WTC11 (cell line): ENCODE results near the gene PCDH7.

Source experiments
- CREM ChIP-seq: sonication (generic); formaldehyde crosslinking; IDR thresholded peaks from 2 replicates; pipeline ENCODE4 v1.8.1; 2022; ENCODE audit warnings: mild to moderate bottlenecking, missing genetic modification reagents, moderate library complexity
- CTCF ChIP-seq: fragments of 200-600 bp; IDR thresholded peaks from 2 replicates; pipeline ENCODE4 v1.8.0; 2022; ENCODE audit warnings: antibody characterized with exemption
- ESRRA ChIP-seq: sonication (generic); formaldehyde crosslinking; IDR thresholded peaks from 2 replicates; pipeline ENCODE4 v1.8.1; 2022; ENCODE audit warnings: mild to moderate bottlenecking, missing genetic modification reagents, borderline replicate concordance
- ETV6 ChIP-seq: sonication (generic); formaldehyde crosslinking; IDR thresholded peaks from 2 replicates; pipeline ENCODE4 v1.8.1; 2022; ENCODE audit warnings: mild to moderate bottlenecking, missing genetic modification reagents
- FOXJ3 ChIP-seq: sonication (generic); formaldehyde crosslinking; IDR thresholded peaks from 2 replicates; pipeline ENCODE4 v1.9.0; 2021; ENCODE audit warnings: missing genetic modification reagents, mild to moderate bottlenecking, borderline replicate concordance
- GRHL2 ChIP-seq: fragments of 250-450 bp; sonication (Bioruptor Pico); IDR thresholded peaks from 2 replicates; pipeline ENCODE4 v1.8.0; 2022; ENCODE audit warnings: mild to moderate bottlenecking, moderate library complexity; ENCODE audit not compliant: insufficient replicate concordance, severe bottlenecking
- HMGA2 ChIP-seq: fragments of 250-450 bp; sonication (Bioruptor Pico); IDR thresholded peaks from 2 replicates; pipeline ENCODE4 v1.4.0; 2021; ENCODE audit warnings: mild to moderate bottlenecking, moderate library complexity
- NFYB ChIP-seq: sonication (generic); formaldehyde crosslinking; conservative IDR thresholded peaks from 2 replicates; pipeline ENCODE4 v1.8.0; 2022; ENCODE audit warnings: low read depth, missing genetic modification reagents
- NR1H2 ChIP-seq: sonication (generic); formaldehyde crosslinking; IDR thresholded peaks from 2 replicates; pipeline ENCODE4 v1.9.0; 2021; ENCODE audit warnings: mild to moderate bottlenecking, moderate library complexity, missing genetic modification reagents
- PREB ChIP-seq: sonication (generic); formaldehyde crosslinking; IDR thresholded peaks from 2 replicates; pipeline ENCODE4 v1.8.1; 2022; ENCODE audit warnings: mild to moderate bottlenecking, missing genetic modification reagents, moderate library complexity, borderline replicate concordance
- RORB ChIP-seq: fragments of 250-450 bp; sonication (Bioruptor Pico); IDR thresholded peaks from 2 replicates; pipeline ENCODE4 v1.9.0; 2021; ENCODE audit warnings: mild to moderate bottlenecking
- TEAD4 ChIP-seq: sonication (generic); formaldehyde crosslinking; IDR thresholded peaks from 2 replicates; pipeline ENCODE4 v1.8.0; 2022; ENCODE audit warnings: mild to moderate bottlenecking, missing genetic modification reagents
- ZBTB43 ChIP-seq: sonication (generic); formaldehyde crosslinking; IDR thresholded peaks from 2 replicates; pipeline ENCODE4 v1.8.1; 2023; ENCODE audit warnings: mild to moderate bottlenecking, missing genetic modification reagents
- ZNF416 ChIP-seq: fragments of 250-450 bp; sonication (Bioruptor Pico); IDR thresholded peaks from 2 replicates; pipeline ENCODE4 v1.9.0; 2021; ENCODE audit warnings: mild to moderate bottlenecking, inconsistent platforms

- TF ChIP-seq HMGA2 (CRISPR knock-in tag) (no peak), CTCF (no peak), NR1H2 (CRISPR knock-in tag) (no peak), NFYB (CRISPR knock-in tag) (no peak), GRHL2 (CRISPR knock-in tag) (no peak), CREM (no peak), ESRRA (CRISPR knock-in tag) (no peak), TEAD4 (CRISPR knock-in tag) (no peak), PREB (no peak), ZBTB43 (CRISPR knock-in tag) (no peak), ETV6 (CRISPR knock-in tag) (no peak), RORB (CRISPR knock-in tag) (no peak), FOXJ3 (CRISPR knock-in tag) (no peak), ZNF416 (CRISPR knock-in tag) (no peak)
Observed at GRCh38 chr4:30769093-30769492, 48.9 kb downstream of the PCDH7 start.
